Frontal cortex (tissue), 4 donors: Measurements from ENCODE around the gene KHSRP. TPM values are rescaled to one million over a fixed set of nuclear protein-coding genes. Genes with fewer than 3 reads are reported as not detected.
"Not testable (repeated sequence)": the region's sequence is repeated elsewhere in the genome, so short reads cannot be mapped to it uniquely, and the experiment has no call there.

Experiments used
- DNase-seq, 2 donors: peaks; one replicate each; pipeline ENCODE4 v3.0.0; 2012; ENCODE audit warnings: low spot score in 2 of 2
- FAIRE-seq: peaks from 2 replicates; lab custom pipeline; 2012; peaks lifted over from hg19 to GRCh38; lab: Jason Lieb, UNC
- total RNA-seq: library from RNA; depleted of rRNA; stranded (reverse); fragments of >200 nt; gene quantifications from one replicate; pipeline ENCODE4 v1.2.3, GENCODE V29; 2014
- donor health status: control.
- donor health status: control.
- donor health status: control.

KHSRP gene
- total RNA-seq, 1 donor from 2014 or later, result 64.8 TPM

- FAIRE-seq (no peak), DNase-seq (no peak)
Observed at GRCh38 chr19:6452899-6453298, 28.3 kb upstream of the KHSRP start.

DNA sequence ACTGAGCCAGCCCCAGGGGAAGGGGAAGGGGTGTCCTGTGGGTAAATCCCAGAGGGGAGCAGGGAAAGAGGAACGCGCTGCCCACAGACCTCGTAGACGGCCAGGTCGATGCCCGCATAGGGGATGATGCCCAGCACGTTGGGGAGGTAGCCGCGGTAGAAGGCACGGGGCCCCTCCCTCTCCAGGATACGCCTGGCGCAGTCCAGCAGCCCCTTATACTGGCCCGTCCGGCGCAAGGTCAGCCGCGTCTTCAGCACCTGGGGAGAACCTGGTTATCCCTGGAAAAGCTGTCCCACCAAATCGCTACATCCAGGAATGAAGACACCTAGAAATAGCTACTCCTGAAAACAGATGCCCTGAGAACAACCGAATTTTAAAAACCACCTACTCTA is 27.6 kb upstream of the KHSRP start:
- FAIRE-seq (no peak), DNase-seq (no peak)

- no peak for FAIRE-seq
- DNase-seq, result no peak
Observed at GRCh38 chr19:6451583-6452222, 27.1 kb upstream of the KHSRP start.

GRCh38 chr19:6450166-6450565 is 25.6 kb upstream of the KHSRP start:
- DNase-seq (no peak), FAIRE-seq (no peak)

GRCh38 chr19:6448045-6448444 is 23.4 kb upstream of the KHSRP start:
- FAIRE-seq (no peak), DNase-seq (no peak)

DNA sequence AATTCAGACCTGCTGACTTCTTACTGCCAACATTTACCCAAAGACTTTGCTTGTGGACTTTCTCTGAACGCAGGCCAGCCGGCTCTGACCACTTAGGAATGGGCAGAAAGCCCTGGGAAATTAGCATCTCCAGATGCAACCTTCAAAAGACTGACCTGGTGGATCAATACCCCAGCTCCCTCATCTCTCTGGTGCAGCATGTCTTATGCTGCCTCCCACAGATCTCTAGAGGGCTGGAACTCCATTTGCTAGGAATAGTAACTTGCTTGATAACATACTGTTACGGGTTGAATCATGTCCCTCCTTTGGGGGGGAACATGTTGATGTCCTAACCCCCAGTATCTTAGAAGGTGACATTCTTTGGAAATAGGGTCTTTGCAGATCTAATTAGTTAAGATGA is 21.8 kb upstream of the KHSRP start:
- FAIRE-seq (no peak), DNase-seq (no peak)

DNA sequence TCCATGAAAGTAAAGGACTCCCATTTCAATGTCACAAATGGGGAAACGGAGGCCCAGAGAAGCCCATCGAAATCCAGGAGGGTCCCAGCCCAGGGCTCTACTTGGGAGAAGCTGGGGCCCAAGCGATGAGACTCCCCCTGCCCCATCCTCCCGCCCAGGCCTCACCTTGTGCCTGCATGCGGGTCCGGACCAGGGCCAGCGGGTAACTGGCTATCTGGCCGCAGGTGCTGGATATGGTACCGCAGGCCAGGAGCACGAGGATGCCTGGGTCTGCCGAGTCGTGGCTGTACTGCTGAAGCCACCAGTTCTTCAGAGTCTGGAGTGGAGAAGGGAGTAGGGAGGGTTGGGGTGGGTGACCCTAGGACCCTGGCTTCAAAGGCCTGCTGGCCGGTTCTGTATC is 19.4 kb upstream of the KHSRP start:
- DNase-seq, result no peak
- FAIRE-seq, result no peak

GRCh38 chr19:6442087-6442688 is 17.6 kb upstream of the KHSRP start:
- no peak for DNase-seq
- no peak for FAIRE-seq

GRCh38 chr19:6440905-6441304 is 16.3 kb upstream of the KHSRP start:
- DNase-seq (no peak), FAIRE-seq (no peak)

- FAIRE-seq (no peak), DNase-seq (no peak)
Observed at GRCh38 chr19:6439743-6440142, 15.1 kb upstream of the KHSRP start.

- FAIRE-seq (no peak), DNase-seq (no peak)
Observed at GRCh38 chr19:6433663-6434062, 9.1 kb upstream of the KHSRP start, which contains the start of gene SLC25A41. SLC25A41 (minus strand) TSS chr19:6433763; CDS start chr19:6433693, 70 bp downstream.

GRCh38 chr19:6433165-6433564 is 8.6 kb upstream of the KHSRP start:
- DNase-seq (no peak), FAIRE-seq (no peak)

DNA sequence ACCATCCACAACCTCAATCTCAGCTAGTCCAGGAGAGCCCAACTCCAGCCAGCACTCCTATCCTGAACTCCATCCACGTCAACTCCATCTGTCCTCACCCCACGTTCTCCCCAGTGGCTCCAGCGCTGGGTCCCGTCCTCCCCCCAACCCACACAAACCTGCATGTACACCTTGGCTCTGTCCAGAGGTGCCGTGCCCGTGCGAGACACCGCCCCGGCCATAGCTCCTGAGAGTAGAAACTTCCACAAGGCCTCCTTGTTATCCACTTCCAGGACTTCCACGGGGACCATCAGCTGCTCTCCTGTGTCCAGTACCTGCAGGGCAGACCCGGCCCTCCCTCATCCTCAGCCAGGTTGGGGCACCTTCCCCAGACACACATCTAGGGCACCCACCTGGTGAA is 7.3 kb upstream of the KHSRP start:
- FAIRE-seq, result no peak

DNA sequence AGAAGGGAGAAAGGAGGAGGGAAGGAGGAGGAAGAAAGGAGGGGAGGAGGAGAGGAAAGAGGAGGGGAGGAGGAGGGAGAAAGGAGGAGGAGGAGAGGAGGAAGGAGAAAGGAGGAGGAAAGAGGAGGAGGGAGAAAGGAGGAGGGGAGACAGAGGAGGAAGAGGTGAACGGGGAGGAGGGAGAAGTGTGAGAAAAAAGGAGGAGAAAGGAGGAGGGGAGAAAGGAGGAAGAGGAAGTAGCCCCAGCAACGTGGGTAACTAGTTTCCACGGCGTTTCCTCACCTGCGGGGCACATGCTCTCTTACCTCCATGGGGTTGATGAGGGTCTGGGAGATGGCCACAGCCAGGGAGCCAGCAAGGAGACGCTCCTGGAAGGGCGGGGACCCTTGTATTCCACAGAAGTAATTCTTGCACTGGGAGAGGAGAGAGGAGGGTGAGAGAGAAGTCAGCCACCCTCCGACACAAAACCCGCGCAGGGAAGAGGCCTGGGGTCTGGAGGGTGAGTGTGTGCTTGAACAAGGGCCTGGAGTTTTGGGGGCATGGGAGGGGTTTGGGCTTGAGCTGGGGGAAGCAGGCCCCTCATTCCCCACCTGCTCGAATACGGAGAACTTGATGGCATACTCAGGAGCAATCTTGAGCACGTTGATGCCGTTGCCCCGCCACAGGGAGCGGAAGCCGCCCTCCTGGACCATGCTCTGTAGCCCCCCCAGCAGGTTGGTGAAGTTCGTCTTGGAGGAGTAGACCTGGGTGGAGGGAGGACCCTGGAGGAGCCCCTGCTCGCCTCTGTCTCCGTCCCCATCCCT is 5.0 kb upstream of the KHSRP start:
- no peak for FAIRE-seq

More for the DNA sequence above, 7.3 kb upstream of the KHSRP start:
- no peak for DNase-seq

DNA sequence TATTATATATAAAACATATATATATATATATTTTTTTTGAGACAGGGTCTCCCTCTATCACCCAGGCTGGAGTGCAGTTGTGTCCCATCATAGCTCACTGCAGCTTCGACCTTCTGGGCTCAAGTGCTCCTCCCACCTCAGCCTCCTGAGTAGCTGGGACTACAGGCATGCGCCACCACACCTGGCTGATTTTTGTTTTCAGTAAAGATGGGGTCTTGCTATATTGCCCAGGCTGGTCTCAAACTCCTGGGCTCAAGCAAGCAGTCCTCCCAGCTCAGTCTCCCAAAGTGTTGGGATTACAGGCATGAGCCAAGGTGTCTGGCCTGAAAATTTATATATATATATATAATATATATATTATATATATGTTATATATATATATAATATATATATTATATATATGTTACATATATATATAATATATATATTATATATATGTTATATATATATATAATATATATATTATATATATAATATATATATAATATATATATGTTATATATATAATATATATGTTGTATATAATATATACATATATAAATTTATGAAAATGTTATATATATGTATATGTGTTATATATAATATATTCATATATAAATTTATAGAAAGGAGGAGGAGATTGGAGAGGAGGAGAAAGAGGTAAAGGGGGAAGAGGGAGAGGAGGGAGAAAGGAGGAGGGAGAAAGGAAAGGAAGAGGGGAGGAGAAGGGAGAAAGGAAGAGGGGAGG is 4.2 kb upstream of the KHSRP start:
- peak; percentile 26 for FAIRE-seq
- not testable (repeated sequence) for DNase-seq

More for the DNA sequence above, 5.0 kb upstream of the KHSRP start:
- DNase-seq, result no peak

DNA sequence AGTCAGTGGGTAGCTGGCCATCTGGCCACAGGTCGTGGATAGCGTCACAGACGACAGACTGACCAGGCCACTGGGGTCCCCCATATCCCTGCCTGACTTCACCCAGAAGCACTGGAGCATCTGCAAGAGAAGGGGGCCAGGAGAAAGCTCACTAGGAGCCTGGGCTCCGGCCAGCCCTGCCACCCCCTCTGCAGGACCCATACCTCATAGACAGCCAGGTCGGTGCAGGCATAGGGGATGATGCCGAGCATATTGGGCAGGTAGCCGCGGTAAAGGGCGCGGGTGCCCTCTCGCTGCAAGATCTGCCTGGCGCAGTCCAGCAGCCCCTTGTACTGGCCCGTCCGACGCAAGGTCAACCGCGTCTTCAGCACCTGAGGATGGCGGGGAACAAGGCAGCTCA is 2.5 kb upstream of the KHSRP start:
- DNase-seq, result no peak
- no peak for FAIRE-seq

GRCh38 chr19:6425732-6426620 is 1.4 kb upstream of the KHSRP start:
- FAIRE-seq (no peak), DNase-seq (no peak)

DNA sequence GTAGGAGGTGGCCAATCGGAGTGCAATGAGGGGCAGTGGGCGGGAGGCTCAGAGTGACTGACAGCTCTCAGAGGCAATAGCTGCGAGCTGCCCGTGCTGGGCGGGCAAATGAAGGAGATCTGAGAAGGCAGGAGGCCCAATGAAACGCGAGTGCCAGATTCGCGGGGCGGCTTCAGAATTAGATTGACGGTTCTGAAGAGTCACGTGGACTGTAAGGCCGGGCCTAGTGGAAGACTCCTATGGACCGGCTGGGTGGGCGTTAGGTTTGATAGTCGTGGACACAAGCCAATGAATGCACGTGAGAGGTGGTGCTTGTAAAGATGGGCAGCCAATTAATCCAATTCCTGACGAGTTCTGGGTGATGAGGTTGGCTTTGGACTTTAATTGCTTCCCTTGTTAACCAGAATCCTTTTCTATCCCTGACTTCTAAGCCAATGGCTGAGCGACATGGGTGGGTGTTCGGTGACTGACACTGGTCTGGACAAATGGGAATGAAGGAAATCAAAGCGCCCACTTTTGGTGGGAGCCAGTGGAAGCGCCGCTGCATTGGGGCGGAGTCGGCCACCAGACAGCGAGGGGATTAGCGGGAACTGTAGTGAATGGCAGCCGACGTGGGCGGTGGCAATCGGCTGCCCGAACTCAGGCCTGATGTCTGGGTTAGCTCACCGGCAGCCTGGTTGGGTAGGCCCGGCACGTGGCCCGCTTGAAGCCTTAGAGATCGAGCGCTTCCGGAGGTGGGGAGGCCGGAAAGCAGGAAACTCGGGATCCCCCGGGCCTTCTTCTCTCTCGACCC is 524 bp upstream of the KHSRP start:
- DNase-seq (peak; percentile 99 to 100), FAIRE-seq (peak; percentile 99)
